RWPE2 (cell line): ENCODE measurements around the gene GRIP2.

Source experiments
- ATAC-seq: fragments of 200-7000 bp; cut with Tn5 transposase; 3 replicates; pipeline ENCODE4 v1.9.1; 2021; ENCODE audit warnings: low read depth
- DNase-seq: peaks from one replicate; pipeline ENCODE4 v3.0.0-alpha.2; 2020; ENCODE audit warnings: low spot score
- H3K27ac ChIP-seq: fragments of 450-650 bp; 2 replicates; pipeline ENCODE4 v1.5.1; 2017; ENCODE audit warnings: mild to moderate bottlenecking; ENCODE audit not compliant: poor library complexity, severe bottlenecking
- H3K27me3 ChIP-seq: fragments of 250-450 bp; sonication (Bioruptor Pico); 2 replicates; pipeline ENCODE4 v1.5.1; 2021; ENCODE audit warnings: mild to moderate bottlenecking, moderate library complexity; ENCODE audit not compliant: insufficient read depth, poor library complexity, severe bottlenecking
- H3K36me3 ChIP-seq: fragments of 250-450 bp; sonication (Bioruptor Pico); 2 replicates; pipeline ENCODE4 v1.5.1; 2020; ENCODE audit warnings: low read depth, mild to moderate bottlenecking, moderate library complexity
- H3K4me1 ChIP-seq: fragments of 250-450 bp; sonication (Bioruptor Pico); 2 replicates; pipeline ENCODE4 v1.5.1; 2021; ENCODE audit warnings: mild to moderate bottlenecking, moderate library complexity; ENCODE audit not compliant: insufficient read depth, poor library complexity, severe bottlenecking
- H3K4me3 ChIP-seq: fragments of 250-450 bp; sonication (Bioruptor Pico); 2 replicates; pipeline ENCODE4 v1.5.1; 2021; ENCODE audit warnings: mild to moderate bottlenecking, moderate library complexity; ENCODE audit not compliant: severe bottlenecking
- H3K9me3 ChIP-seq: fragments of 250-450 bp; sonication (Bioruptor Pico); 2 replicates; pipeline ENCODE4 v1.5.1; 2021; ENCODE audit warnings: mild to moderate bottlenecking, moderate library complexity; ENCODE audit not compliant: severe bottlenecking
- CTCF ChIP-seq: fragments of 450-650 bp; IDR thresholded peaks from one replicate; pipeline ENCODE4 v1.5.1; 2017; ENCODE audit warnings: mild to moderate bottlenecking, moderate library complexity; ENCODE audit not compliant: poor library complexity, severe bottlenecking

GRIP2 gene

DNA sequence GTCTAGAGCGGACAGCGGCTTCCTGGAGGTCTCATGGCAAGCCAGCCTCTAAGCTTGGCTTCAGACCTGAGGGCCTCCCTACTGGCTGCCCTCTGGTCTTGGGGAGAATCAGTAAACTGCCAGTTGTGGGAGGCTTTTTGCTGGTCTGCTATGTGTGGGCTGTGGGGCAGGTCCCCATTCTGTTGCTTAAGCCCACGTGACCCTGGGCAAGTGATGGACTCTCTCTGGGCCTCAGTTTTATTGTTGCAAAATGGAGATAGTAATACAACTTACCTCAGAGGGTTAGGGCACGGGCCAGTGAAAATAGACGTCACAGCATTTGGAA is 76.0 kb downstream of the GRIP2 start:
- Histone ChIP-seq H3K4me1 (no peaks in the 10 kb centered on the region), H3K36me3 (no peaks in the 10 kb centered on the region), H3K9me3 (no peaks in the 10 kb centered on the region), H3K27ac (no peak overlapping the region), H3K27me3 (no peaks in the 10 kb centered on the region), H3K4me3 (no peak overlapping the region)
- DNase-seq = no peak
- no peak for TF ChIP-seq CTCF
- no peak for ATAC-seq

GRCh38 chr3:14463330-14464140 is 76.6 kb downstream of the GRIP2 start:
- no peak for ATAC-seq

GRCh38 chr3:14462738-14463137 is 77.4 kb downstream of the GRIP2 start:
- no peaks in the 10 kb centered on the region for H3K9me3 ChIP-seq
- no peaks in the 10 kb centered on the region for H3K36me3 ChIP-seq
- ATAC-seq (peak; percentile 7; the same call in 1 of the 3 replicates), DNase-seq (no peak)
- H3K27me3 ChIP-seq = no peaks in the 10 kb centered on the region
- TF ChIP-seq CTCF = no peak
- no peak overlapping the region for H3K4me3 ChIP-seq
- H3K4me1 ChIP-seq = no peaks in the 10 kb centered on the region
- no peak overlapping the region for H3K27ac ChIP-seq

More at GRCh38 chr3:14463330-14464140, 76.6 kb downstream of the GRIP2 start:
- DNase-seq = no peak
- Histone ChIP-seq H3K9me3 (no peaks in the 10 kb centered on the region), H3K4me1 (no peaks in the 10 kb centered on the region), H3K4me3 (no peak overlapping the region), H3K36me3 (no peaks in the 10 kb centered on the region), H3K27ac (no peak overlapping the region), H3K27me3 (no peaks in the 10 kb centered on the region)
- TF ChIP-seq CTCF = no peak

DNA sequence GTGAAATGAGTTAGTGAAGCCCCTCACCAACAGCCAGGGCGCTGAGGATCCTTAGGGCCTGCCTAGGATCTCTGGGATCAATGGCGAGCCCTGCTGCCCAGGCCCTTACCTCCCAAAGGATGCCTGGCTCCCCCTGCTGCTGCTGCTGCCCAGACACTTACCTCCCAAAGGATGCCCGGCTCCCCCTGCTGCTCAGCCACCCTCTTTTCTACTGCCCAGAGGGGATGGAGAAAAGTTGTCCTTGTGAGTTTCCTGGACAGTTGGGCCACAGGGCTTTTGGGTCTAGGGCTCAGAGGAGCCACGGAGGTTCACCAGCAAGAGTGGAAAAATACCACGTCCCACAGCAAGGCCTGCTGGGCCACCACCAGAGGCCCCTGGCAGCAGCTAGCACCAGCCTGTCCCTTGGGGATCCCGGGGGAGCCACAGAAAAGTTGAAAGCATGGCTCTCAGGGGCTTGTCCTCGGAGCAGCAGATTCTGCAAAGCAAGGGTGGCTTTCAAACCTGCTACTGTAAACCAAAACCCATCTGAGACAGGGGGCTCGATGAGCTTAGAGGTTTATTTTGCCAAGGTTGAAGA is 78.3 kb downstream of the GRIP2 start:
- ATAC-seq (peak; percentile 89), DNase-seq (no peak)
- Histone ChIP-seq H3K4me1 (no peaks in the 10 kb centered on the region), H3K36me3 (no peaks in the 10 kb centered on the region), H3K4me3 (no peak overlapping the region), H3K27me3 (no peaks in the 10 kb centered on the region), H3K27ac (no peak overlapping the region), H3K9me3 (no peaks in the 10 kb centered on the region)
- TF ChIP-seq CTCF = peak; percentile 78
